DOHH2 (cell line): Measurements from ENCODE around the gene DLGAP1.

Experiments used
- H3F3A ChIP-seq: fragments of 200-600 bp; sonication (generic), shearing (Covaris generic); 2 replicates; pipeline ENCODE4 v1.6.0; 2016; ENCODE audit warnings: antibody characterized with exemption, mild to moderate bottlenecking; ENCODE audit not compliant: control insufficient read depth, insufficient read depth
- H3K27ac ChIP-seq: fragments of 200-600 bp; sonication (generic); 2 replicates; pipeline ENCODE4 v1.5.1; 2014; ENCODE audit warnings: low read depth, mild to moderate bottlenecking, low read length, moderate library complexity
- H3K27me3 ChIP-seq: fragments of 200-600 bp; sonication (generic); 2 replicates; pipeline ENCODE4 v1.6.1; 2014; ENCODE audit warnings: mild to moderate bottlenecking, low read length, mixed read lengths; ENCODE audit not compliant: control insufficient read depth
- H3K36me3 ChIP-seq: fragments of 200-600 bp; sonication (generic); 2 replicates; pipeline ENCODE4 v1.6.1; 2014; ENCODE audit warnings: mild to moderate bottlenecking, low read length, moderate library complexity, mixed read lengths; ENCODE audit not compliant: control insufficient read depth
- H3K4me1 ChIP-seq: fragments of 200-600 bp; sonication (generic); 2 replicates; pipeline ENCODE4 v1.6.1; 2014; ENCODE audit warnings: mild to moderate bottlenecking, low read length, mixed read lengths; ENCODE audit not compliant: control insufficient read depth
- H3K4me2 ChIP-seq: fragments of 200-600 bp; sonication (generic); 2 replicates; pipeline ENCODE4 v1.6.0; 2014; ENCODE audit warnings: mild to moderate bottlenecking, low read length, moderate library complexity
- H3K4me3 ChIP-seq: fragments of 200-600 bp; sonication (generic); 2 replicates; pipeline ENCODE4 v1.5.1; 2014; ENCODE audit warnings: mild to moderate bottlenecking, low read length, mixed read lengths
- H3K79me2 ChIP-seq: fragments of 200-600 bp; sonication (generic); 2 replicates; pipeline ENCODE4 v1.6.1; 2014; ENCODE audit warnings: mild to moderate bottlenecking, low read length, mixed read lengths; ENCODE audit not compliant: control insufficient read depth
- H3K9me2 ChIP-seq: fragments of 200-600 bp; sonication (generic); replicated peaks from 2 replicates; pipeline ENCODE4 v1.6.1; 2014; ENCODE audit warnings: mild to moderate bottlenecking, low read length, mixed read lengths; ENCODE audit not compliant: control insufficient read depth
- H3K9me3 ChIP-seq: fragments of 200-600 bp; sonication (generic); 2 replicates; pipeline ENCODE4 v1.6.1; 2014; ENCODE audit warnings: antibody characterized with exemption, low read length, mixed read lengths; ENCODE audit not compliant: control insufficient read depth, insufficient read depth
- H4K20me1 ChIP-seq: fragments of 200-600 bp; sonication (generic); 2 replicates; pipeline ENCODE4 v1.6.0; 2014; ENCODE audit warnings: low read depth, mild to moderate bottlenecking, antibody characterized with exemption, low read length, moderate library complexity; ENCODE audit not compliant: control insufficient read depth, insufficient read depth
- CTCF ChIP-seq: fragments of 200-600 bp; sonication (generic); IDR thresholded peaks from one replicate; pipeline ENCODE4 v1.5.1; 2014; ENCODE audit warnings: antibody characterized with exemption, mild to moderate bottlenecking, low read depth, low read length; ENCODE audit not compliant: poor library complexity, severe bottlenecking
- EZH2phosphoT487 ChIP-seq: fragments of 200-600 bp; sonication (generic); IDR thresholded peaks from 2 replicates; pipeline ENCODE4 v1.6.1; 2017; ENCODE audit warnings: borderline replicate concordance, mild to moderate bottlenecking, antibody characterized with exemption, low read length, moderate library complexity, mixed read lengths

Gene DLGAP1

GRCh38 chr18:3457261-3457724, 997.8 kb downstream of the DLGAP1 start:
- peaks cover 33% of the 10 kb centered on the region for H3K79me2 ChIP-seq
- H3K36me3 ChIP-seq: peaks cover 30% of the 10 kb centered on the region
- TF ChIP-seq CTCF: no peak
- no peak for TF ChIP-seq EZH2phosphoT487
- H3K4me2 ChIP-seq: no peak overlapping the region
- no peaks in the 10 kb centered on the region for H3K9me2 ChIP-seq
- no peaks in the 10 kb centered on the region for H3K27me3 ChIP-seq
- H3K9me3 ChIP-seq: peaks cover 6% of the 10 kb centered on the region; the same call in 1 of the 2 replicates
- H3K4me3 ChIP-seq: no peak overlapping the region
- no peak overlapping the region for H3K27ac ChIP-seq
- H3F3A ChIP-seq: peaks cover 8% of the 10 kb centered on the region
- peaks cover 38% of the 10 kb centered on the region for H3K4me1 ChIP-seq
- no peaks in the 10 kb centered on the region for H4K20me1 ChIP-seq

- Histone ChIP-seq H3K9me2 (no peaks in the 10 kb centered on the region), H3K9me3 (0 out of 2 replicates have a peak, but pooled peaks cover 2% of the 10 kb centered on the region), H4K20me1 (no peaks in the 10 kb centered on the region), H3K4me1 (peaks cover 44% of the 10 kb centered on the region), H3K27ac (no peak overlapping the region), H3F3A (peaks cover 8% of the 10 kb centered on the region), H3K4me3 (no peak overlapping the region), H3K4me2 (no peak overlapping the region), H3K36me3 (peaks cover 30% of the 10 kb centered on the region), H3K27me3 (no peaks in the 10 kb centered on the region), H3K79me2 (peaks cover 39% of the 10 kb centered on the region)
- TF ChIP-seq CTCF (no peak), EZH2phosphoT487 (no peak)
Observed at GRCh38 chr18:3456686-3457069, 998.4 kb downstream of the DLGAP1 start.

- Histone ChIP-seq H3K9me2 (no peaks in the 10 kb centered on the region), H3K4me2 (no peak overlapping the region), H3K9me3 (0 out of 2 replicates have a peak, but pooled peaks cover 2% of the 10 kb centered on the region), H3K79me2 (peaks cover 45% of the 10 kb centered on the region), H3K27ac (no peak overlapping the region), H3K27me3 (no peaks in the 10 kb centered on the region), H3K36me3 (peaks cover 30% of the 10 kb centered on the region), H3K4me3 (no peak overlapping the region), H3K4me1 (peaks cover 47% of the 10 kb centered on the region), H4K20me1 (no peaks in the 10 kb centered on the region), H3F3A (peaks cover 8% of the 10 kb centered on the region)
- no peak for TF ChIP-seq CTCF
- TF ChIP-seq EZH2phosphoT487: no peak
Observed at GRCh38 chr18:3455907-3456685, 999.0 kb downstream of the DLGAP1 start.
